Common myeloid progenitor, CD34-positive (primary cell): ENCODE results near the gene IARS1.

Experiments used
- CTCF ChIA-PET: fragments of 350-600 bp; sonication (Branson Sonifier 250); formaldehyde crosslinking; loops from one replicate; lab custom pipeline; 2021; ENCODE audit warnings: antibody characterized with exemption; lab: Charles Lee
- POLR2A ChIA-PET: fragments of 350-600 bp; sonication (Branson Sonifier 250); formaldehyde crosslinking; loops from one replicate; lab custom pipeline; 2021; ENCODE audit warnings: antibody characterized with exemption; lab: Charles Lee
- DNase-seq, 3 donors: peaks; one replicate each; pipeline versions ENCODE4 v3.0.0 to v3.0.0-alpha.2; 2013
- H3K27ac ChIP-seq, 2 experiments: 1 replicate in 1 of 2; 2 replicates in 1 of 2; pipeline ENCODE4 v1.7.0; 2013; ENCODE audit warnings: inconsistent platforms in 2 of 2, low read length in 2 of 2, mild to moderate bottlenecking in 2 of 2, low read depth in 1 of 2, moderate library complexity in 1 of 2; ENCODE audit not compliant: severe bottlenecking in 2 of 2, insufficient read depth in 1 of 2, poor library complexity in 1 of 2
- H3K27me3 ChIP-seq, 5 experiments: replicated peaks in 2 of 5; 1 replicate in 3 of 5; 2 replicates in 2 of 5; pipeline versions ENCODE4 v1.6.1 to v1.7.0; 2013; ENCODE audit warnings: low read length in 4 of 5, mild to moderate bottlenecking in 2 of 5, moderate library complexity in 2 of 5, inconsistent platforms in 1 of 5; ENCODE audit not compliant: insufficient read depth in 5 of 5, control insufficient read depth in 4 of 5
- H3K36me3 ChIP-seq, 4 experiments: 1 replicate in 2 of 4; 2 replicates in 2 of 4; pipeline versions ENCODE4 v1.6.1 to v1.7.0; 2013; ENCODE audit warnings: low read length in 3 of 4, control low read depth in 1 of 4, mild to moderate bottlenecking in 1 of 4; ENCODE audit not compliant: control insufficient read depth in 4 of 4, insufficient read depth in 4 of 4
- H3K4me1 ChIP-seq, 4 experiments: 1 replicate in 3 of 4; 2 replicates in 1 of 4; pipeline versions ENCODE4 v1.6.1 to v1.7.1; 2013; ENCODE audit warnings: low read length in 3 of 4, mild to moderate bottlenecking in 3 of 4, control low read depth in 1 of 4, inconsistent platforms in 1 of 4, moderate library complexity in 1 of 4; ENCODE audit not compliant: control insufficient read depth in 4 of 4, insufficient read depth in 4 of 4; ENCODE audit errors: control extremely low read depth in 1 of 4
- H3K4me3 ChIP-seq, 7 experiments: 1 replicate in 4 of 7; 2 replicates in 3 of 7; pipeline versions ENCODE4 v1.5.1 to v1.7.0; 2013; ENCODE audit warnings: mild to moderate bottlenecking in 7 of 7, low read length in 6 of 7, moderate library complexity in 6 of 7, inconsistent platforms in 2 of 7, low read depth in 2 of 7, control low read depth in 1 of 7; ENCODE audit not compliant: insufficient read depth in 4 of 7, control insufficient read depth in 1 of 7; ENCODE audit errors: extremely low read depth in 1 of 7
- H3K9me3 ChIP-seq, 5 experiments: 1 replicate in 4 of 5; 2 replicates in 1 of 5; pipeline versions ENCODE4 v1.6.1 to v1.7.1; 2013; ENCODE audit warnings: low read length in 4 of 5, mild to moderate bottlenecking in 2 of 5, inconsistent platforms in 1 of 5, low read depth in 1 of 5, moderate library complexity in 1 of 5; ENCODE audit not compliant: control insufficient read depth in 4 of 5, insufficient read depth in 2 of 5; ENCODE audit errors: control extremely low read depth in 1 of 5
- WGBS: methylation state at CpG from one replicate; pipeline ENCODE4 v1.1.5; 2013; ENCODE audit not compliant: insufficient coverage; 5-methylcytosine and 5-hydroxymethylcytosine counted together

Gene IARS1

GRCh38 chr9:92327283-92327850, 33.9 kb upstream of the IARS1 start:
- H3K27me3 ChIP-seq: no peaks in the 10 kb centered on the region
- 100% methylated on average over 1 of the region's 2 CpGs for WGBS
- POLR2A ChIA-PET: no interaction called here
- peak overlapping the region in 1 of 7 experiments; percentile 98 for H3K4me3 ChIP-seq
- H3K27ac ChIP-seq: no peak overlapping the region
- H3K36me3 ChIP-seq: peaks cover 0 to 10% (median 7%) of the 10 kb centered on the region in 4 experiments
- DNase-seq: no peak
- H3K4me1 ChIP-seq: peaks cover 14 to 32% (median 24%) of the 10 kb centered on the region in 4 experiments
- CTCF ChIA-PET: interaction anchor here (1.1 to 1.9 kb wide), 5 partner anchors 13 to 307 kb away, joined by 3 to 10 read pairs (median 4); no protein-coding TSS in a partner anchor
- H3K9me3 ChIP-seq: no peaks in the 10 kb centered on the region

DNA sequence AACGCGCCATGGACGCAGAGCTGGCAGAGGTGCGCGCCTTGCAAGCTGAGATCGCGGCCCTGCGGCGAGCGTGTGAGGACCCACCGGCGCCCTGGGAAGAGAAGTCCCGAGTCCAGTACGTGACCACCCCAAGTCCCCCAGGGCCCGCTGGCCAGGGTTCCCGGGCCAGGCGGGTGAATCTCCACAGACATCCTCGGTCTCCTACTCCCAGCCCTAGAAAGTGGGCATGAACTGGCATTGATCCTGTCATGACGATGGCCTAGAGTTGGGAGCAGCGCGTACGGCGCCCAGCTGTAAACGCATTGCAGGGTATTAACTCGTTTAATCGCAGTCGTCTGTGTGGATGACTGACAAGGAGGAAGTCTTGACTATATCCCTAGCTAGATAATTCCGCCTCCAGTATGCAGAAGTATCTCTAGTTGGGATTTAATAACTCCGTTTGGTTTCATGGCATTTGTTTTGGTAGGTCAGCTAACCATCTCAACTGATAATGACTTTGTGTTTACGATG, 32.5 kb upstream of the IARS1 start:
- H3K9me3 ChIP-seq: no peaks in the 10 kb centered on the region
- POLR2A ChIA-PET: interaction anchor here (1.1 to 1.8 kb wide), 2 partner anchors 30 to 344 kb away, joined by 4 to 6 read pairs; partner anchors contain the start of gene IPPK
- no peaks in the 10 kb centered on the region for H3K27me3 ChIP-seq
- WGBS: 1% methylated on average over 14 of the region's 30 CpGs
- H3K27ac ChIP-seq: peak overlapping the region; percentile 99
- CTCF ChIA-PET: interaction anchor here (1.3 to 1.5 kb wide), 3 partner anchors 17 to 309 kb away, joined by 3 to 4 read pairs (median 3); no protein-coding TSS in a partner anchor
- peaks cover 14 to 32% (median 24%) of the 10 kb centered on the region in 4 experiments for H3K4me1 ChIP-seq
- DNase-seq: peak in 2 of 3 donors; percentile 64 to 76
- peaks cover 2 to 16% (median 10%) of the 10 kb centered on the region in 4 experiments for H3K36me3 ChIP-seq
- H3K4me3 ChIP-seq: peak overlapping the region; percentile 98 to 100 (median 99)

- ChIA-PET CTCF (interaction anchor here (0.9 to 1.5 kb wide), 4 partner anchors 12 to 310 kb away, joined by 3 to 4 read pairs (median 3); no protein-coding TSS in a partner anchor), POLR2A (interaction anchor here (1.1 to 1.8 kb wide), 3 partner anchors 12 to 345 kb away, joined by 4 to 6 read pairs (median 4); partner anchors contain the start of gene IPPK)
- WGBS: under 1% methylated on average over 53 of the region's 55 CpGs
- Histone ChIP-seq H3K4me1 (peaks cover 14 to 32% (median 24%) of the 10 kb centered on the region in 4 experiments), H3K9me3 (no peaks in the 10 kb centered on the region), H3K27me3 (no peaks in the 10 kb centered on the region), H3K27ac (peak within 1 kb of the TSS; percentile 99), H3K4me3 (peak within 1 kb of the TSS; percentile 98 to 100 (median 99)), H3K36me3 (peaks cover 2 to 20% (median 12%) of the 10 kb centered on the region in 4 experiments)
- peak; percentile 90 to 94 (median 91) for DNase-seq
Measured at GRCh38 chr9:92325269-92325990, 31.9 kb upstream of the IARS1 start, which contains the start of the genes CENPP and NOL8. Gene CENPP, plus strand, starts transcription at chr9:92325953. Gene NOL8, minus strand, starts transcription at chr9:92325350. Its CDS starts 1,189 bp downstream, at chr9:92324161.

- CTCF ChIA-PET: interaction anchor here (0.9 kb wide), 2 partner anchors 11 to 122 kb away, joined by 3 read pairs; no protein-coding TSS in a partner anchor
- POLR2A ChIA-PET: interaction anchor here (1.2 to 1.8 kb wide), 2 partner anchors 11 to 345 kb away, joined by 4 to 6 read pairs; partner anchors contain the start of gene IPPK
- WGBS: 0% methylated on average over 9 of the region's 12 CpGs
- Histone ChIP-seq H3K27ac (peak overlapping the region; percentile 99), H3K4me1 (peaks cover 14 to 32% (median 24%) of the 10 kb centered on the region in 4 experiments), H3K36me3 (peaks cover 4 to 25% (median 18%) of the 10 kb centered on the region in 4 experiments), H3K27me3 (no peaks in the 10 kb centered on the region), H3K4me3 (peak overlapping the region; percentile 98 to 100 (median 99)), H3K9me3 (no peaks in the 10 kb centered on the region)
- no peak for DNase-seq
Measured at GRCh38 chr9:92324889-92325268, 31.4 kb upstream of the IARS1 start.

- H3K9me3 ChIP-seq: no peaks in the 10 kb centered on the region
- WGBS: 10% methylated on average over 1 of the region's 2 CpGs
- H3K27me3 ChIP-seq: no peaks in the 10 kb centered on the region
- peak overlapping the region; percentile 99 for H3K27ac ChIP-seq
- CTCF ChIA-PET: interaction anchor here (0.9 kb wide), 2 partner anchors 11 to 122 kb away, joined by 3 read pairs; no protein-coding TSS in a partner anchor
- peaks cover 4 to 29% (median 21%) of the 10 kb centered on the region in 4 experiments for H3K36me3 ChIP-seq
- POLR2A ChIA-PET: interaction anchor here (1.2 to 1.8 kb wide), 2 partner anchors 11 to 346 kb away, joined by 4 to 6 read pairs; partner anchors contain the start of gene IPPK
- H3K4me3 ChIP-seq: peak overlapping the region in 6 of 7 experiments; percentile 98 to 99 (median 98)
- DNase-seq: peak; percentile 40 to 77 (median 58)
- peaks cover 14 to 32% (median 24%) of the 10 kb centered on the region in 4 experiments for H3K4me1 ChIP-seq
Measured at GRCh38 chr9:92324431-92324830, 30.9 kb upstream of the IARS1 start.

- ChIA-PET CTCF (no interaction called here), POLR2A (no interaction called here)
- DNase-seq: no peak
- H3K4me1 ChIP-seq: peaks cover 0 to 24% (median 10%) of the 10 kb centered on the region in 4 experiments
- no peak overlapping the region for H3K4me3 ChIP-seq
- peaks cover 41 to 75% (median 57%) of the 10 kb centered on the region in 4 experiments for H3K36me3 ChIP-seq
- no peaks in the 10 kb centered on the region for H3K27me3 ChIP-seq
- no peak overlapping the region for H3K27ac ChIP-seq
- WGBS: no CpG with 5 or more reads among the region's 5 CpGs
- H3K9me3 ChIP-seq: no peaks in the 10 kb centered on the region
Measured at GRCh38 chr9:92315456-92315855, 22.0 kb upstream of the IARS1 start.
